Stimulated activated naive CD4-positive, alpha-beta T cell (primary cell): Measurements from ENCODE around the gene AKR1B1.

Experiments used
- DNase-seq, 6 experiments: peaks; one replicate each; lab custom pipeline; 2025; lab: John Stamatoyannopoulos, UW

The AKR1B1 gene

GRCh38 chr7:134415700-134416099 is 43.2 kb downstream of the AKR1B1 start:
- no peak for DNase-seq

GRCh38 chr7:134414109-134414508 is 44.8 kb downstream of the AKR1B1 start:
- DNase-seq, result no peak

GRCh38 chr7:134407311-134407710 is 51.6 kb downstream of the AKR1B1 start:
- no peak for DNase-seq

- no peak for DNase-seq
These were observed 52.5 kb downstream of the AKR1B1 start for GRCh38 chr7:134406431-134406830.

GRCh38 chr7:134405299-134405698 is 53.6 kb downstream of the AKR1B1 start:
- no peak for DNase-seq

GRCh38 chr7:134403062-134403461 is 55.8 kb downstream of the AKR1B1 start:
- DNase-seq, result no peak

- DNase-seq, result no peak
These were observed 58.0 kb downstream of the AKR1B1 start for GRCh38 chr7:134400859-134401258.

- DNase-seq, result no peak
These were observed 62.9 kb downstream of the AKR1B1 start for GRCh38 chr7:134396031-134396430.

- DNase-seq, result no peak
These were observed 63.3 kb downstream of the AKR1B1 start for GRCh38 chr7:134395604-134396003.

- DNase-seq, result no peak
These were observed 64.8 kb downstream of the AKR1B1 start for GRCh38 chr7:134394056-134394455.
